ENCODE measurements around the gene DNAH6.
A peak's percentile ranks its signal among the peaks of the same experiment; 100 is the strongest.
"Not testable (repeated sequence)": the region's sequence is repeated elsewhere in the genome, so short reads cannot be mapped to it uniquely, and the experiment has no call there.

DNAH6 gene

GRCh38 chr2:84844141-84844540 lies 327.8 kb downstream of the DNAH6 start:
- no peak for DNase-seq

GRCh38 chr2:84846041-84846663 lies 329.9 kb downstream of the DNAH6 start:
- DNase-seq: peak; percentile 18 to 48

- DNase-seq: no peak
Measured at GRCh38 chr2:84846741-84847142, 330.4 kb downstream of the DNAH6 start.

- peak; percentile 29 to 33 for DNase-seq
Measured at GRCh38 chr2:84847326-84848050, 331.2 kb downstream of the DNAH6 start.

GRCh38 chr2:84849271-84849952 lies 333.1 kb downstream of the DNAH6 start:
- DNase-seq: no peak

- DNase-seq: no peak
Measured at GRCh38 chr2:84850471-84850870, 334.2 kb downstream of the DNAH6 start.

- DNase-seq: no peak
Measured at GRCh38 chr2:84851876-84852275, 335.6 kb downstream of the DNAH6 start.

GRCh38 chr2:84854850-84855249 lies 338.6 kb downstream of the DNAH6 start:
- no peak for DNase-seq

- no peak for DNase-seq
Measured at GRCh38 chr2:84855731-84856130, 339.4 kb downstream of the DNAH6 start.

- peak; percentile 50 to 58 for DNase-seq
Measured at GRCh38 chr2:84856787-84857186, 340.5 kb downstream of the DNAH6 start.

GRCh38 chr2:84857566-84857965 lies 341.3 kb downstream of the DNAH6 start:
- DNase-seq: no peak

GRCh38 chr2:84858123-84858522 lies 341.8 kb downstream of the DNAH6 start:
- no peak for DNase-seq

- no peak for DNase-seq
Measured at GRCh38 chr2:84858937-84859336, 342.6 kb downstream of the DNAH6 start.

- no peak for DNase-seq
Measured at GRCh38 chr2:84861539-84861938, 345.2 kb downstream of the DNAH6 start.

GRCh38 chr2:84862006-84862405 lies 345.7 kb downstream of the DNAH6 start:
- DNase-seq: no peak

GRCh38 chr2:84865181-84865783 lies 349.0 kb downstream of the DNAH6 start:
- peak; percentile 31 to 57 for DNase-seq

- no peak for DNase-seq
Measured at GRCh38 chr2:84866122-84866521, 349.8 kb downstream of the DNAH6 start.

GRCh38 chr2:84868327-84868726 lies 352.0 kb downstream of the DNAH6 start:
- DNase-seq: not testable (repeated sequence)

Data from inflammatory macrophage (primary cell).